HEK293 (cell line): Measurements from ENCODE around the gene DNAJC21.

Experiments used
- CTCF ChIA-PET: fragments of 350-600 bp; formaldehyde crosslinking; extraction: SDS; loops from one replicate; lab custom pipeline; 2021; ENCODE audit warnings: antibody characterized with exemption; lab: Yijun Ruan, JAX
- POLR2A ChIA-PET: fragments of 300-600 bp; formaldehyde crosslinking; extraction: SDS; loops from one replicate; lab custom pipeline; 2020; ENCODE audit warnings: antibody characterized with exemption, inconsistent platforms; lab: Yijun Ruan, JAX
- H3K27ac ChIP-seq: fragments of 200-500 bp; sonication (Bioruptor generic); 2 replicates; pipeline ENCODE4 v1.5.1; 2014; ENCODE audit warnings: low read depth, low read length, control low read depth, inconsistent platforms; ENCODE audit errors: extremely low read depth
- H3K36me3 ChIP-seq, 2 experiments: fragments of 200-500 bp in 1 of 2; sonication (Bioruptor generic) in 1 of 2; 1 replicate in 1 of 2; 2 replicates in 1 of 2; pipeline ENCODE4 v1.5.1; 2014 to 2017; ENCODE audit warnings: inconsistent platforms in 2 of 2, low read length in 2 of 2; ENCODE audit not compliant: control insufficient read depth in 2 of 2, insufficient read depth in 1 of 2
- H3K4me1 ChIP-seq: fragments of 200-500 bp; sonication (Bioruptor generic); 2 replicates; pipeline ENCODE4 v1.5.1; 2014; ENCODE audit warnings: mild to moderate bottlenecking, low read length, inconsistent platforms; ENCODE audit not compliant: control insufficient read depth, insufficient read depth
- H3K4me3 ChIP-seq: 2 replicates; pipeline ENCODE4 v1.5.1; 2011; ENCODE audit warnings: low read depth, mild to moderate bottlenecking, control low read depth, low read length, moderate library complexity
- H3K9me3 ChIP-seq: fragments of 200-500 bp; sonication (Bioruptor generic); 2 replicates; pipeline ENCODE4 v1.5.1; 2014; ENCODE audit warnings: low read depth, low read length, inconsistent platforms; ENCODE audit not compliant: control insufficient read depth, insufficient read depth
- BCL11A ChIP-seq: fragments of 450-650 bp; formaldehyde crosslinking; IDR thresholded peaks from 2 replicates; pipeline ENCODE4 v1.5.1; 2016; ENCODE audit warnings: low read depth, missing biosample characterization, missing genetic modification characterization
- HOXA7 ChIP-seq: sonication (generic); formaldehyde crosslinking; IDR thresholded peaks from 2 replicates; pipeline ENCODE4 v1.8.1; 2022; ENCODE audit warnings: missing genetic modification reagents, borderline replicate concordance
- MZF1 ChIP-seq: fragments of 450-650 bp; formaldehyde crosslinking; IDR thresholded peaks from 2 replicates; pipeline ENCODE4 v1.5.1; 2017; ENCODE audit warnings: missing biosample characterization, missing genetic modification characterization, borderline replicate concordance
- OVOL3 ChIP-seq: fragments of 450-650 bp; formaldehyde crosslinking; IDR thresholded peaks from 2 replicates; pipeline ENCODE4 v1.5.1; 2016; ENCODE audit warnings: missing biosample characterization, missing genetic modification characterization
- REPIN1 ChIP-seq: fragments of 450-650 bp; formaldehyde crosslinking; IDR thresholded peaks from 2 replicates; pipeline ENCODE4 v1.5.1; 2017; ENCODE audit warnings: missing biosample characterization, missing genetic modification characterization, low read depth
- SETDB1 ChIP-seq: IDR thresholded peaks from one replicate; pipeline ENCODE4 v1.6.1; 2017; ENCODE audit warnings: mild to moderate bottlenecking, low read length, moderate library complexity, mixed read lengths; ENCODE audit not compliant: insufficient read length
- YY2 ChIP-seq: fragments of 450-650 bp; formaldehyde crosslinking; IDR thresholded peaks from 2 replicates; pipeline ENCODE4 v1.5.1; 2016; ENCODE audit warnings: missing biosample characterization, missing genetic modification characterization
- ZBTB20 ChIP-seq: fragments of 450-650 bp; formaldehyde crosslinking; IDR thresholded peaks from 2 replicates; pipeline ENCODE4 v1.5.1; 2016; ENCODE audit warnings: missing biosample characterization, missing genetic modification characterization
- ZNF121 ChIP-seq: fragments of 450-650 bp; formaldehyde crosslinking; IDR thresholded peaks from 2 replicates; pipeline ENCODE4 v1.5.1; 2016; ENCODE audit warnings: missing biosample characterization, missing genetic modification characterization
- ZNF221 ChIP-seq: fragments of 450-650 bp; formaldehyde crosslinking; IDR thresholded peaks from 2 replicates; pipeline ENCODE4 v1.5.1; 2017; ENCODE audit warnings: missing biosample characterization, missing genetic modification characterization, borderline replicate concordance
- ZNF239 ChIP-seq: fragments of 450-650 bp; formaldehyde crosslinking; IDR thresholded peaks from 2 replicates; pipeline ENCODE4 v1.5.1; 2016; ENCODE audit warnings: missing biosample characterization, missing genetic modification characterization
- ZNF266 ChIP-seq: fragments of 450-650 bp; formaldehyde crosslinking; IDR thresholded peaks from 2 replicates; pipeline ENCODE4 v1.5.1; 2016; ENCODE audit warnings: missing biosample characterization, missing genetic modification characterization, low read depth
- ZNF416 ChIP-seq: fragments of 450-650 bp; formaldehyde crosslinking; IDR thresholded peaks from 2 replicates; pipeline ENCODE4 v1.5.1; 2016; ENCODE audit warnings: missing biosample characterization, missing genetic modification characterization
- ZNF585B ChIP-seq: fragments of 450-650 bp; formaldehyde crosslinking; IDR thresholded peaks from 2 replicates; pipeline ENCODE4 v1.5.1; 2016; ENCODE audit warnings: missing biosample characterization, missing genetic modification characterization
- ZNF670 ChIP-seq: fragments of 450-650 bp; formaldehyde crosslinking; IDR thresholded peaks from 2 replicates; pipeline ENCODE4 v1.5.1; 2016; ENCODE audit warnings: missing biosample characterization, missing genetic modification characterization, low read depth
- ZNF677 ChIP-seq: fragments of 450-650 bp; IDR thresholded peaks from 2 replicates; pipeline ENCODE4 v1.5.0; 2018; ENCODE audit warnings: missing biosample characterization, mild to moderate bottlenecking, missing genetic modification characterization, moderate library complexity
- ZSCAN30 ChIP-seq: fragments of 450-650 bp; IDR thresholded peaks from 2 replicates; pipeline ENCODE4 v1.5.1; 2018; ENCODE audit warnings: missing biosample characterization, mild to moderate bottlenecking, missing genetic modification characterization, moderate library complexity
- TF ChIP-seq, protein P1 (sequence below): fragments of 450-650 bp; formaldehyde crosslinking; IDR thresholded peaks from 2 replicates; pipeline ENCODE4 v1.5.1; 2016; ENCODE audit warnings: missing biosample characterization, missing genetic modification characterization
- TF ChIP-seq, protein P2 (sequence below): fragments of 450-650 bp; formaldehyde crosslinking; IDR thresholded peaks from 2 replicates; pipeline ENCODE4 v1.5.1; 2016; ENCODE audit warnings: missing biosample characterization, missing genetic modification characterization

The DNAJC21 gene

GRCh38 chr5:34895641-34896419 lies 33.5 kb upstream of the DNAJC21 start:
- ChIA-PET POLR2A (interaction anchor here (1.0 to 1.4 kb wide), 2 partner anchors 10 to 20 kb away, joined by 3 read pairs; partner anchors contain the start of genes BRIX1 and RAD1), CTCF (interaction anchor here (0.6 to 8.9 kb wide), 10 partner anchors 10 to 420 kb away, joined by 3 to 156 read pairs (median 4); no protein-coding TSS in a partner anchor)
- H3K36me3 ChIP-seq: no peaks in the 10 kb centered on the region; a peak in 1 of 3 replicates
- H3K4me3 ChIP-seq: no peak overlapping the region
- no peaks in the 10 kb centered on the region for H3K4me1 ChIP-seq
- no peak for TF ChIP-seq ZNF677 (tag by site-specific recombination)
- TF ChIP-seq ZNF416 (tag by site-specific recombination): no peak
- TF ChIP-seq YY2 (tag by site-specific recombination): no peak
- TF ChIP-seq, protein P1, sequence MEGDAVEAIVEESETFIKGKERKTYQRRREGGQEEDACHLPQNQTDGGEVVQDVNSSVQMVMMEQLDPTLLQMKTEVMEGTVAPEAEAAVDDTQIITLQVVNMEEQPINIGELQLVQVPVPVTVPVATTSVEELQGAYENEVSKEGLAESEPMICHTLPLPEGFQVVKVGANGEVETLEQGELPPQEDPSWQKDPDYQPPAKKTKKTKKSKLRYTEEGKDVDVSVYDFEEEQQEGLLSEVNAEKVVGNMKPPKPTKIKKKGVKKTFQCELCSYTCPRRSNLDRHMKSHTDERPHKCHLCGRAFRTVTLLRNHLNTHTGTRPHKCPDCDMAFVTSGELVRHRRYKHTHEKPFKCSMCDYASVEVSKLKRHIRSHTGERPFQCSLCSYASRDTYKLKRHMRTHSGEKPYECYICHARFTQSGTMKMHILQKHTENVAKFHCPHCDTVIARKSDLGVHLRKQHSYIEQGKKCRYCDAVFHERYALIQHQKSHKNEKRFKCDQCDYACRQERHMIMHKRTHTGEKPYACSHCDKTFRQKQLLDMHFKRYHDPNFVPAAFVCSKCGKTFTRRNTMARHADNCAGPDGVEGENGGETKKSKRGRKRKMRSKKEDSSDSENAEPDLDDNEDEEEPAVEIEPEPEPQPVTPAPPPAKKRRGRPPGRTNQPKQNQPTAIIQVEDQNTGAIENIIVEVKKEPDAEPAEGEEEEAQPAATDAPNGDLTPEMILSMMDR (tag by site-specific recombination): no peak
- TF ChIP-seq ZNF121: no peak
- TF ChIP-seq HOXA7 (CRISPR knock-in tag): no peak
- TF ChIP-seq ZBTB20 (tag by site-specific recombination): no peak
- TF ChIP-seq OVOL3 (tag by site-specific recombination): no peak
- no peak for TF ChIP-seq ZNF585B (tag by site-specific recombination)
- no peak for TF ChIP-seq ZNF221 (tag by site-specific recombination)
- TF ChIP-seq, protein P2, sequence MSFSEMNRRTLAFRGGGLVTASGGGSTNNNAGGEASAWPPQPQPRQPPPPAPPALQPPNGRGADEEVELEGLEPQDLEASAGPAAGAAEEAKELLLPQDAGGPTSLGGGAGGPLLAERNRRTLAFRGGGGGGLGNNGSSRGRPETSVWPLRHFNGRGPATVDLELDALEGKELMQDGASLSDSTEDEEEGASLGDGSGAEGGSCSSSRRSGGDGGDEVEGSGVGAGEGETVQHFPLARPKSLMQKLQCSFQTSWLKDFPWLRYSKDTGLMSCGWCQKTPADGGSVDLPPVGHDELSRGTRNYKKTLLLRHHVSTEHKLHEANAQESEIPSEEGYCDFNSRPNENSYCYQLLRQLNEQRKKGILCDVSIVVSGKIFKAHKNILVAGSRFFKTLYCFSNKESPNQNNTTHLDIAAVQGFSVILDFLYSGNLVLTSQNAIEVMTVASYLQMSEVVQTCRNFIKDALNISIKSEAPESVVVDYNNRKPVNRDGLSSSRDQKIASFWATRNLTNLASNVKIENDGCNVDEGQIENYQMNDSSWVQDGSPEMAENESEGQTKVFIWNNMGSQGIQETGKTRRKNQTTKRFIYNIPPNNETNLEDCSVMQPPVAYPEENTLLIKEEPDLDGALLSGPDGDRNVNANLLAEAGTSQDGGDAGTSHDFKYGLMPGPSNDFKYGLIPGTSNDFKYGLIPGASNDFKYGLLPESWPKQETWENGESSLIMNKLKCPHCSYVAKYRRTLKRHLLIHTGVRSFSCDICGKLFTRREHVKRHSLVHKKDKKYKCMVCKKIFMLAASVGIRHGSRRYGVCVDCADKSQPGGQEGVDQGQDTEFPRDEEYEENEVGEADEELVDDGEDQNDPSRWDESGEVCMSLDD (tag by site-specific recombination): no peak
- TF ChIP-seq BCL11A (tag by site-specific recombination): no peak
- no peak for TF ChIP-seq MZF1 (tag by site-specific recombination)
- TF ChIP-seq ZNF670: no peak
- no peak for TF ChIP-seq SETDB1
- TF ChIP-seq ZNF266 (tag by site-specific recombination): no peak
- no peak for TF ChIP-seq REPIN1 (tag by site-specific recombination)
- H3K9me3 ChIP-seq: no peaks in the 10 kb centered on the region
- no peak overlapping the region for H3K27ac ChIP-seq

DNA sequence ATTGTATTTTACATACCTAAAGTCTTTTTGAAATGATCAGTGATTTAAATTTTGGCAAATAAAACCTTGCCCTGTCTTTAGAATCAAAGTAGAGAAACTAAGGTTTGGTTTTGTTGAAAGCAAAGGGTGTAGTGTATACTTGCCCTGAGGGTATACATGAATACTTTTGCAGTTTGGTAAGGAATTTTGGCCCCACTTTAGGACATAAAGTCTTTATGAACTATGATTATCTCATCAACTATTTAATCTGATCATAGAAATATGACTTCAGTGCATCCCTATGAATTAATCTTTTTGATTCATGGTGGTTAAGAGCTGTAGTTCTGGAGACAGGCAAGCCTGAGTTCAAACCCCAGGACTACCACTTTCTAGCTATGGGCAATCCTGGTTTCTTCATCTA lies 31.7 kb upstream of the DNAJC21 start:
- Histone ChIP-seq H3K36me3 (peaks cover 0 to 3% of the 10 kb centered on the region in 2 experiments; a peak in 2 of 3 replicates), H3K27ac (no peak overlapping the region), H3K4me3 (no peak overlapping the region), H3K4me1 (no peaks in the 10 kb centered on the region), H3K9me3 (no peaks in the 10 kb centered on the region)
- POLR2A ChIA-PET: interaction anchor here (0.7 kb wide), 1 partner anchor 17 kb away, joined by 3 read pairs; the partner anchor contains the start of genes BRIX1 and RAD1
- TF ChIP-seq ZSCAN30 (tag by site-specific recombination) (no peak), ZNF239 (tag by site-specific recombination) (no peak)
- CTCF ChIA-PET: interaction anchor here (0.6 to 8.9 kb wide), 54 partner anchors 10 to 1399 kb away, joined by 3 to 156 read pairs (median 5); no protein-coding TSS in a partner anchor
